HL-60/S4 treated with phorbol 12-myristate 13-acetate at 8.2 ng/mL for 4 days and 3 days (cell line): ENCODE measurements around the gene PCSK5.
"Not testable (repeated sequence)": the region's sequence is repeated elsewhere in the genome, so short reads cannot be mapped to it uniquely, and the experiment has no call there.

Experiments
- in situ Hi-C: fragments of 300-500 bp; cut with MboI; formaldehyde crosslinking; loops from 2 replicates; pipeline ENCODE4 v1.15.0; 2022; ENCODE audit warnings: low sequenced_read_pairs

Gene PCSK5

DNA sequence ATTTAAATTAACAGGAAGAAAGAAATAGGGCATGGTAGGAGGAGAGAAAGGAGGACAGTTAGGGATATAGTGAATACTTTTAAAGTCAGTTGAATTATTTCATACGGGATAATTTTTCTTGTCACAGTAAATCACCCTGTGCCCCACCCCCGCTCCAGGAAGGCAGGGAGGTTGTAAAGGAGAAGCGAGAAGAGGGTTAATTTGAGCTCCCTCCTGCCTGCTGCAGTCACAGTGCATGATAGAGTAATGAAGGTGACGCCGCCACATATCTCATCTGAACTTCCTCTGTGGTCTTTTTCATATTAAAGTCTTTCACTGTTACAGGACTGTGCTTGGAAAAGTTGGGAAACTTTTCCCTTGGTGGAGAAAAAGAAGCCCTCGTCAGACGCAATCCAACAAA is 896 bp upstream of the PCSK5 start:
- in situ Hi-C loops: no loop called here

DNA sequence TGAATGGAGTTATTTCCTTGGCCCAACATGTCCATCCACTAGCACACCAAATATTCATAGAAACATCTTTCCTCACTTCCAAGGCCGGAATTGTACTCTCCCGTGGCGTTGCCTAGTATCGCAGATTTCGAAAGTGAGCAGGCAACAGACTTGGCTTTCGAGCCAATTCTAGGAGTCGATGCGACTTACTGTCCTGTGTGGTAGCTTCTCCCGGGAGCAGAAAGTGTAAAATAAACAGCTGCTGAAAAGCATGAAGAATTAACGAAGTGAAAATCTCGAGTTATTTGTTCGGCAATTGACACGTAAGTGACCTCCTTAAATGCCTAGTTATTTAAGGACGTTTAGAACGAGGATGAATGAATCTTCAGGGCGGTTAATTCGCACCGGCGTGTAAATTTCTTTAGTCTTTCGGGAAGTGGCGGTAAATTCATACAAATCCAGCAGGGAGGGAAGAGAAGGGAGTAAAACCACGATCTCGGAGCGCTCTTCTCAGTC is 449 bp upstream of the PCSK5 start:
- in situ Hi-C loops: no loop called here

DNA sequence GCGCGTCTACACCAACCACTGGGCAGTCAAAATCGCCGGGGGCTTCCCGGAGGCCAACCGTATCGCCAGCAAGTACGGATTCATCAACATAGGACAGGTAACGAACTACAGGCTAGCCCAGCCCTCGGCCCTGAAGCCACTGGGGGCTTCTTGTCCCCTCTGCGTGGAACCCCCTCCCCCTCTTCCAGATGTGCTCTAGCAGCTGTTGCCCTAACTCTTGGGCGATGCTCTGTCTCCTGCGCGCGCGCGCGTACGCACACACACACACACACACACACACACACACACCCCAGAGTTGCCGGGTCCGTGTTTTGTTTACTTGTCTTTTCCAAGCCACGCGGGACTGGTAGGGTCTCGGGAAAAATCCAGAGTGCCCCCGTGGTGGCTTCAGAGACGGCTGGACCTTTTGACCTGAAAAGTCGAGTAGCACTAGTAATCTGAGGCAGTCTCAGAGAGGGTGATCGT is 836 bp downstream of the PCSK5 start:
- in situ Hi-C loops: no loop called here

DNA sequence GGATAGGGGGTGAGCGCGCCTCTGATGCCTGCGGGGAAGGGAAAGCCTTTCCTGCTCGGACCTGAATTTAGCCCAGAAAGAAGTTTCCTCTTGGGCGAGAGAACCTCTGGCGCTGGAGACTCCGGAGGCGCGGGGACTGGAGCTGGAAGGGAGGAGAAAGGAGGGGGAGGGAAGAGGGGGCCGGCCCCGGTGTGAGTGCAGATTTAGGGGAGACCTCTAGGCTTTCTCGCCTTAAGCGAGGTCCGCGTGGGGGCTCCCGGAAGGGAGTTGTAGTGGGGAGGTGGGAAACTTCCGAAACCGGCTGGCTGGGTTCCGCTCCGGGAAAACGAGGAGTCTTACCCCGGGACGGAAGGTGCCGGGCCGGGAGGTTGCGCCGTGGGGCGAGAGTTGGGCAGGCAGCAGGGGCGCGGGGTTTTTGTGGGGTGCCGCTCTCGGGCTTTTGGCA is 1.3 kb downstream of the PCSK5 start:
- in situ Hi-C loops: no loop called here

DNA sequence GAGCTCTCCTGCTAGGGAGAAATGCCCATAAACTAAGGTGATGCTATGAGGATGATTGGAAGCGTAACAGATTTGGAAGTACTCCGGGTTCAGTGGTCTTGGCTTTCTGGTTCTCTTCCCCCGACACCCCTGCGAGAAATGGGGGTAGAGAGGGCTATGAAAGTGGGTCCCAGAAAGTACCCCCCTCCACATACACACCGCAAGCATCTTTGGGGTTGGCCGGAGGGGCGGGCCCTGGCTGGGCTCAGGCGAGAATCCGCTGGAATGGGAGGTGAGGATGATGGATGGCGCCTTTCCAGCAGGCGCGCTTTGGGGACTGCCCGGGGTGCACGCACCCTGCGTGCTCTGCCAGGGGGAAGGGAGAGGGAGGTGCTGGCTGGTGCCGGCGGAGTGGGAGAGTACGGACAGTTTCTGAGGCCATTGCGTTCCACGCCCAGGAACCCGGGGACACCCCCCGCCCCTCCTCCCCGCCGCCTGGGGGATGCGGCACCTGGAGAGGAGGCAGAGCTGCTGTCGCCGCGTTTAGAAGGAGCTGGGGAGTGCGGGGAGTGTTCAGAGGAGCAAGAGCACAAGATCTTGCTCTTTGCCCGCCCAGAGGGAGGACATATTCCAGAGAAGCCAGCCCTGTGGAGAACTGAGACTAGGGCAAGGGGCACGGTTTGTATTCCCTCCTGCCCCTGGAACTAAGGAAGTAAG is 1.9 kb downstream of the PCSK5 start:
- in situ Hi-C loops: no loop called here

DNA sequence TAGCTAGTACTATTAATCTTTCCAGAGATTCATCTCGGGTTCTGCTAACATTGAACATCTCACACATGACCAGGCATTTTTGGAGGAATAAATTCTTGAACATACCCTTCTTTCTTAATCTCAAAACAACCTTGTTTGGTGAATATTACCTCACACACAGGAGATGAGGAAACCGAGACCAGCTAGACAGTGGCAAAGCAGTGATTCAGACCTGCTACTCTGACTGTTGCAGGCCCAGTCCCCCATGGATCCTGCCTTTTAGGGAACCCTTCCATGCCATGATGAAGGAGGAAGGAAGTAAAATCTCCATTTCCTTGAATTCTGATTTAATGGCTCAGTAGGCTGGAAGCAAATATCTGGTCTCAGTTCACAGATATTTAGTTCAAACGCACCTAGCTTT is 2.6 kb downstream of the PCSK5 start:
- in situ Hi-C loops: no loop called here

DNA sequence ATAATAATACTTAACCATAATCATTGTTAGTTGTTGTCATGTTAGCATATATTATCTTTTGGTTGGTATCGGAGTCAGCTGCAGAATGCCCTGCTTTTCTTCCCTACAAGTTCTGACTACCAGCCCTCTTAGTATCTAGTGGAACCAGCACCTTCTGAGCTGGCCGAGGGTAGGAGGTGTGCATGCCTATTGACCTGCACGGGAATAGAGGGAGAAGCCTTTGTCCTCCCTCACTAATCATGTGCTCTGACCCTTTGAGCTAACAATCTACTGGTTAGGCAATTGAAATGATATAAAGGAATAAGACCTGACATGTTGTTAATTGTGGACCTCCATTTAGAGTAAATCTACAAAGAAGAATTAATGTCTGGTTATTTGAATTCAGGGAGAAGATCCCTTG is 4.1 kb downstream of the PCSK5 start:
- in situ Hi-C loops: no loop called here

DNA sequence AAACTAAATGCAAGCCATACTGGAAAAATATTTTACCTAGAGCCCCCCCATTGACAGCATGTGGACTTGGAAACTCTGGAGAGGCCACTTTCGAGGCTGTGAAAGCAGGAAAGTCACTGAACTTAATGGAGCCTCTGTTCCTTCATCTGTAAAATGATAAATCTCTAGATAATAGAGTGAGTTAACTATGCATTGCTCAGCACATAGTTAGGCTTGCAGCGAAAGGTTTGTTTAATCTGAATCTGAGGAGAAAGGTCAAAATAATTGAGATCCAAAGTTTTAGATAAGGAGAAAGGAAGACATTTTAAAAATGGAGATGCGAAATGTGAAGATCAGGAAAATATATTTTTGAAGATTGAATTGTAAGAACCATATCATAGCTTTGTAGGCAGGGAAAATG is 4.6 kb downstream of the PCSK5 start:
- in situ Hi-C loops: no loop called here

DNA sequence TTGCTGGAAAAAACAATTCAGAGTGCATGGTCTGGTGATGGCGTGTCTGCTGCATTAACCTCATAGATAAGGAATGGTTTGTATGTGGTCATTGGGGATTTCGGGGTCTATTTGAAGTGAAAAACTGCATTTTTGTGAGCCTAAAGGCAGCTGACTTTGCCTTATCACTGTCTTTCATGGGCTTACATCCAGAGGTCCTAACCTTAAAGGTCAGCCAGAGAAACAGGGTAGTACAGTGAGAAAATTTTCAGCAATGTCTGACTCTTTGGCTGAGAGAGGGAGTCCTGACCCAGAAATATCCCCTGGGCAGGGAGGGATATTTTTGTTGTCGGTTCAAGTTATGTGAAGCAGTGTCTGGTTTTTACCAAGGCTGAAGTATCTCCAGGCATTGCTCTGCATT is 5.7 kb downstream of the PCSK5 start:
- in situ Hi-C loops: no loop called here

DNA sequence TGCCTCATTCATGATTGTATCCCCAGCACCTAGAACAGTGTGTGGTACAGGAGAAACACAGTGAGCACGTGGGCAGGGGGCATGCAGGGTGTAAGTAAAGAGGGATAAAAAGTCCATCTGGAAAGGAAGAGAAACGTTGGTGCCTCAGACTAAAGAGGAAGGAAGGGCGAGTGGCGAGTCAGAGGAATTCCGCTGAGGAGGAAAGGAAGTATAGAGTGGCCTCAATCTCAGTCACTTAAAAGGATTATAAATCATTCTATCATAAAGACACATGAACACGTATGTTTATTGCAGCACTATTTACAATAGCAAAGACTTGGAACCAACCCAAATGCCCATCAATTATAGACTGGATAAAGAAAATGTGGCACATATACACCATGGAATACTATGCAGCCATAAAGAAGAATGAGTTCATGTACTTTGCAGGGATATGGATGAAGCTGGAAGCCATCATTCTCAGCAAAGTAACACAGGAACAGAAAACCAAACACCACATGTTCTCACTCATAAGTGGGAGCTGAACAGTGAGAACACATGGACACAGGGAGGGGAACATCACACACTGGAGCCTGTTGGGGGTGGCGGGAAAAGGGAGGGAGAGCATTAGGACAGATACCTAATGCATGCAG is 10.5 kb downstream of the PCSK5 start:
- in situ Hi-C loops: not testable (repeated sequence)

DNA sequence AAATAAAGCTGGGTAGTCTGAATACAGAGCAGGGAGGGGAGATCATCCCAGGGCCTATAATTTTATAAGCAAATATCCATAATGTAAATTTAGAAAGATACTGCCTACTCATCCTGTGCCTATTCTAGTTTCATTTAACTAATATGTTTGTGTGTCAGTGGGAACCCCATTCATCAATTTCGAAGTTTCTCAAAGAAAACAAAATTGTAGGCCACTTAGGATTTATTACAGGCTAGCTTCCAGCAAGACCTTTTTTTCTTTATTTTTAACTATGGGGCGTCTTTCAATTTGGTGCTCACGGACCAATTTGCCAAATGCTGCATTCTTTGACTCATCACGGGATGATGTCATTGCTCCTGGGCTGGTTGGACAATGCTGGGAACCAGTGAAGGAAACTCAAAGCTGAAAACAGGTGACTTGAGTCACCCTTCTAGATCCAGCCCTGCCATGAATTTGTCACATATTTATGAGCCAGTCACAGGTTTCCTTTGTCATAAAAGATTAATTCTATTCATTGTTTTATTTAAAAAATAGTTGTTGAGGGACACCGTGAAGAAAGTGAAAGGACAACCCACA is 13.4 kb downstream of the PCSK5 start:
- in situ Hi-C loops: no loop called here

DNA sequence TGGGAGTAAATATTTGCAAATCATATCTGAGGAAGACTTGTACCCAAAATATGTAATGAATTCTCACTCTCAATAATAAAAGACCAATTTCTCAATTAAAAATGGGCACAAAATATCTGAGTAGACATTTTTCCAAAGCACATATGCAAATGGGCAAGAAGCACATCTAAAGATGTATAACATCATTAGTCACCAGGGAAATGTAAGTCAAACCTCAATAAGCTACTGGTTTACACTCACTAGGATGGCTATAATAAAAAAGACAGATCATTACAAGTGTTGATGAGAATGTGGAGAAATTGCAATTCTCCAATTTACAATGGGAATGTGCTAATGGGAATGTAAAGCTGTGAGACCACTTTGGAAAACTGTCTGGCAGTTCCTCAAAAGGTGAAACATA is 13.9 kb downstream of the PCSK5 start:
- in situ Hi-C loops: no loop called here

DNA sequence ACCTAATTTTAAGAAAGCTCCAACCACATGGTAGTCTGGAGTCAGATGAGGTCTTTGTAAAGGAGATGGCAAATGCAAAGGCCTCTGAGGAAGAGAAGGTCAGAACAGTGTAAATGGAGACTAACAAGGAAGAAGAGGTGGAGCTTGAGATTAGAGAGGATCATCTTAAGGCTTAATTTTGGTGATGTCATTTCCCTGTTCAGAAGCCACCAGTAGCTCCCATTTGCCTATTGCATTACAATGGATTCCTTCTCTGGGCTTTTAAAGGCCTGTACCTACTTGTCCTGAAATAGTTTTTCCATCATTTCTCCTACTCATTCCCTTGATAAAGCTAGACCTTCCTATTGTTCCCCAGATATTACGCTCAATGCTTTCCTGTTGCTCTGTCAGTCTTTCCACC is 16.1 kb downstream of the PCSK5 start:
- in situ Hi-C loops: no loop called here

DNA sequence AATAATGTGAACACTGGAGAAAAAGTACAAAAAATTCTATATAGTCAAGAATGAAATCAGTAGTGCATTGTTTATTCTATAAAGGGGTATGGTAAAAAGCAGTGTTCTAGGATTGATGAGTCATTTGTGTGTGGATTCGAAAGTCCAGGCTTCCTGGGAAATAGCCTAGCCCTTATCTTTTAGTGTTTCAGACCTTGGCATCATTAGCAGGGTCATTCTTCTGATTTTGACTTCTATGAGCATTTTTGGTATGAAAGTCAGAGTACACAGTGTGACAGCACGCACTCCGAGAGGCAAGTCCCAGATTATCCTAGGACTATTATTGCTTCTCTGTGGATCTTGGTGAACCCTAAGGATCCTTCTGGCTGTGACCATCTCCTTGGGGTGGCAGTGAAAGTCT is 16.9 kb downstream of the PCSK5 start:
- in situ Hi-C loops: no loop called here

DNA sequence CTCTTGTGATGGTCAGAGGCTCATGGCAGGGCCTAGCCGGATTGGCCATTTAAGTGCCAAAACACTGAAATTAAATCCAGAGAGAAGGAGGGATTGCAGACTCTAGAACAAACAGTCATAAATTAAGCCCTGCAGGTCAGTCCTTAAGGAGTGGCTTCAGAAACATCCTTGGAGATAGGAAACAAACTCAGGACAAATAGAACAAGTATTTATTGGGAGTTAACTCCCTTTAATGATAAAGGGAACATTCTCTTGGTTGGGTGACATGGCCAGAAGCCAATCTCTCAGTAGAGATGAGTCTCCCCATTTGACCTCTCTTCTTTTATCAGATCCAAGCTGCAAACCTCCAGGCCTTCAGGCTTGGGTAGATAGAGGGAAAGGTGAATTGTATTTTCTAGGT is 17.4 kb downstream of the PCSK5 start:
- in situ Hi-C loops: no loop called here

DNA sequence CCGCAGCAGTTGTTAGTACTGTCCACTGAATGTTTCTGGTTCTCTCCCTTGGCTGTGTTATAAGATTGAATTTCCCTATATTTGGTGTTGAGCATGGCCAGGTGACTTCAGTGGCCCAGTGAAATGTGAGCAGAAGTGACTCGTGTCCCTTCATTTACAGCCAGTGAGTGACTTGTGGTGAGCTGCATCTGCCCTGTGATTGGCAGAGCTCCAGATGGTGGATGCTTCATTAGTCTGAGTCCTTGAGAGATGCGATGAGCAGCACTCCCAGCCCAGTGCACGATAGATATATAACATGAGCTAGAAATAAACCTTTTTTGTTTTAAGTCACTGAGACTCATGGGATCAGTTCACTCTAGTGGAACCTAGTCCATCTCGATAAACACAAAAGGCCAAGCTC is 19.3 kb downstream of the PCSK5 start:
- in situ Hi-C loops: no loop called here

DNA sequence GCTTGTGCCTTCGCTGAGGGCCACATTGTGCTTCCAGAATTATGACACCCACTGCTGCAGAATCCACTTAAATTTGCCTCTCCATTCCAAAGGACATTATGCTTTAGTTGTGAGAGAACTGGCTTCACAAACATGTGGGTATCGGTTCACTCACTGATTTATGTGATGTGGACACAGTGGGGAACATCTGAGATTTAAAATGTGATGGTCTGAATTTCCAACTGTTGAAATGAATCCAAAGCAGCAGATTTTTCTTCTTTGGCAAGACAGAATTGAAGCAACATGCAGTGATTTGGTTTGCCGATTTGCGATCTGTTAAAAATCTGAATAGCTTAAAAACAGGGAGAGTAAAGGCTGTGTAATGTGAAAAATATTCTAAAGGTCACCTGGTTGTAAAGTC is 20.3 kb downstream of the PCSK5 start:
- in situ Hi-C loops: no loop called here

DNA sequence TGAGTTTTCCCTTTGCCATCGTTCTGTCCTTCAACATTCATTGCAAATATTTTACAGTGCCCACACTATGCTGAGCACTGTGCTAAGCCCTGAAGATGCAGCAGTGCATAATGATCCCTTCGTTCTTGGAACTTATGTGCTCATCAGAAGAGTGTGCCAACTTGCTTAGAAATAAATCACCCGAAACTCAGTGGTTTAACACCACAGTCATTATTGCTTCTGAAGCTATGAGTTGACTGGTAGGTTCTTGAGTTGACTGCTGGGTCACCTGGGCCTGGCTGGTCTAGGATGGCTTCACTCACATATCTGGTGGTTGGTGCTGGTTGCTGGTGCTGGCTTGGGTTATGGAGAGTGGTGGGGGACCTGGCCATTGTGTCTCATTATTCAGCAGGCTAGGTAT is 20.9 kb downstream of the PCSK5 start:
- in situ Hi-C loops: no loop called here

DNA sequence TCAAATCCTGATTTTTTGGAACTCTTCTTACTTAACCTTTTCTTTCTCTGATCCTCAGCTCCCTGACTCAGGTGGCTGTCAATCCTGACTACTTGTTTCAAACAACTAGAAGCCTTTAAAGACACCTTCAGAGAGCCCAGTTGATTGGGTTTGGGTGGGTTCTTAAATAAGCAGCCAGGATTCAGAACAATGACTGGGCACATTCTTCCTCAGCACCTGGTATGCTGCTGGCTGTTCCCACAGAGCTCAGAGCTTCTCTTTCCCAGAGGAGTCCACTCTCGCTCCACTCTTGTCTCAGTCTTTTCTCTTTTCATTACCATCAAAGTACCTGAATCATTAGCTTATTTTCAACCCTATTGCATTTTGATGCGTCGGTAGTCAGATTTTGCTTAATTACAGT is 22.5 kb downstream of the PCSK5 start:
- in situ Hi-C loops: no loop called here

DNA sequence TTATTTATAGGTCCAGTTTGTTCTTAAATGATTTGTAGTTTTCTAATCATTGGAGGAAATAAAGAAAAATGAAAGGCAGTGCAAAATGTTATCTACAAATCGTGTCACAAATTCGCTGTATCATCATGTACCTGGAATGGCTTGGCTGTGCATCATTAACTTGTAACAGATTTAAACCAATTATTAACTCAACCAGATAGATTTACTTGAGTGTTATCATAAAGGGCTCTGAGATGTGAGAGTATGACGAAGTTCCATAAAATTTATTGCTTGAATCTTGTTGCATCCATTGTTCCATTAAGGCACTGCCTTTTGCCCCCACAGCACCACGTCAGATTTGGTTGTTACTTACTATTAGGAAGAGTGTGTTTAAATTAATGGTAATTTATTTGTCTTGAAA is 23.5 kb downstream of the PCSK5 start:
- in situ Hi-C loops: no loop called here

DNA sequence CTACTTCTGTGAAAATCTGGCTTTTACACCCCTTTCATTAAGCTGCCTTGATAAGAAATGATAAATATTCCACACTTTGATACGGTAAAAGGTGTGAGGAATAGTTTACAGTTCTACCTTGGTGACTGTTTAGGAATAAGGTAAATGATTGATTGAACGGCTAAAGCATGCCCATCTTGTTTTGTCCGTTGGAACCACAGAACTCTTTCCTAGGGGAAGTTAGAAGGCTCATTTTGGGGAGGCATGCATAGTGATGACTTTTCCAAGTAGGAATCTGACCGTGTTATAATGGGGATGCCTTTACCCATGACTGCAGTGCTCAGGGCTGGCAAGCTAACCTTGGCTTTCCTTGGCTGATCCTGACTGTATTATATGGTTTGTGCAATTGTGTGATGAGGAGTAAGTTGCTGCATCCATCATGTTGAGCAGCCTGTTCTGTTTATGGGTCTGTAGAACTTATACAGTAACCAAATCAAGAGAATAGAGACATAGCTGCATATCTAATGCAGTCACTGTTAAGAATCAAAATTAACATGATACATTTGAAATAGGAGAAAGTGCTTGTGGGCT is 24.5 kb downstream of the PCSK5 start:
- in situ Hi-C loops: no loop called here

DNA sequence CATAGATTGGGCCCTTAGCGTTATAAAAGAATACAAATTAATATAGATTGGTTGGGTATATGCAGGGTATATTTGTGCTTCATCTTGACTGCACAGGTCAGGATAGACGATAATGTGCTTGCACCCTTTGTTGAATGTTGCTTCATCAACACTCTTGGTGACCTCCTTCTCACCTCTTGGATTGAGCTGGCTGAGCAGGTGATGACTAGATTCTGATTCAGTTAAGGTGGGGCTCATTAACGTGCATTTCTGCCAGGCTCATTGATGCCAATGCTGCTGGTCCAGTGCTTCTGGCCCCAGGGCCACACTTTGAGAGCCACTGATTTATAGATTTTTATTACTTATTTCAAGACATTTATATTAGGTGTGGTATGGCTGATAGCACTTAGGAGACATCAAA is 27.7 kb downstream of the PCSK5 start:
- in situ Hi-C loops: no loop called here
